Hippocampal formation (tissue), 2 donors: ENCODE data around the gene SORD.
"Not testable (repeated sequence)": the region's sequence is repeated elsewhere in the genome, so short reads cannot be mapped to it uniquely, and the experiment has no call there.

Source experiments
- DNase-seq, 2 donors: peaks; one replicate each; lab custom pipeline; 2025; lab: John Stamatoyannopoulos, UW

The SORD gene

DNA sequence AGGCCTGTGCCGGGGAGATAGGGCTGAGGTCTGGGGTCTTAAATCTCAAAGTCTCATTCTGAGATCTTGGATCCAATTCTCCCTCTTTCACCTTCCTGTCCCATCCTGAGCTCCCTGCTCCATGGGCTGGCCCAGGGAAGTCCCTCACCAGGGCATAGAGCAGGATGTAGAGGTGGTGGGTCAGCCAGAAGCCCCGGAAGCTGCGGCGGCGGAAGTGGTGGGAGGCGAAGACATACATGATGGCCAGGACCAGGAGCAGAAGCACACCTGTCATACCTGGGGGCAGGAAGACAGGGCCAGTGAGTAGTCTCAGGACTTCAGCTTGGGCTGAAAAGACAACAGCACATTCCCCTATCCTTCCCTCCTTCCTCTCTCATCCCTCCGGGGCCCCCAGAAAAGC lies 74.5 kb downstream of the SORD start:
- DNase-seq = no peak

DNA sequence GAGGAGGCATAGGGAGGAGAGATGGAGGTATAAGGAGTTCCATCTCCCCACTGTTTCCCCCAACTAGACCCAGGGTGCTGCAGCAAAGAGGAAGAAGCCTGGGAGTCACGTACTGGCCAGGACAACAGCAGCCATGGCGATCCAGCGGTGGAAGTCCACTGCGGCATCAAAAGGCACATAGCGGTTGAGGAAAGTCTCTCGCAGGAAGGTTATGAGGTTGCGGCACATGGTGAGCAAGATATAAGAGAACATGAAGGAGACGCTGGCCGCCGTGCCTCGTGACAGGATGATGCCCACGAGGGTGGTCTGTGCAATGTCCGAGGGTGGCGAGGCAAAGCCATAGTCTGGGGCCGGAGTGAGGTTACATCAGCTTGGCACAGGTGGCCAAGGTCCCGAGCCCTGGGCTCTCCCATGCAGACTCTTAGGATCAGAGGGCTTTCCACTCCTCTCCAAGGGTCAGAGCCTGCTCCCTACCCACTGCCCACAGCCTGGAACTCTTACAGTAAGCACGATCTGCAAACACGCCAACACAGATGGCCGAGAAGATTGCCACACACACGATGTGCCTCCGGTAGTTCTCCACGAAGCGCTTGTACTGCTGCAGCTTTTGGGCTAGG lies 76.7 kb downstream of the SORD start:
- DNase-seq = no peak

DNA sequence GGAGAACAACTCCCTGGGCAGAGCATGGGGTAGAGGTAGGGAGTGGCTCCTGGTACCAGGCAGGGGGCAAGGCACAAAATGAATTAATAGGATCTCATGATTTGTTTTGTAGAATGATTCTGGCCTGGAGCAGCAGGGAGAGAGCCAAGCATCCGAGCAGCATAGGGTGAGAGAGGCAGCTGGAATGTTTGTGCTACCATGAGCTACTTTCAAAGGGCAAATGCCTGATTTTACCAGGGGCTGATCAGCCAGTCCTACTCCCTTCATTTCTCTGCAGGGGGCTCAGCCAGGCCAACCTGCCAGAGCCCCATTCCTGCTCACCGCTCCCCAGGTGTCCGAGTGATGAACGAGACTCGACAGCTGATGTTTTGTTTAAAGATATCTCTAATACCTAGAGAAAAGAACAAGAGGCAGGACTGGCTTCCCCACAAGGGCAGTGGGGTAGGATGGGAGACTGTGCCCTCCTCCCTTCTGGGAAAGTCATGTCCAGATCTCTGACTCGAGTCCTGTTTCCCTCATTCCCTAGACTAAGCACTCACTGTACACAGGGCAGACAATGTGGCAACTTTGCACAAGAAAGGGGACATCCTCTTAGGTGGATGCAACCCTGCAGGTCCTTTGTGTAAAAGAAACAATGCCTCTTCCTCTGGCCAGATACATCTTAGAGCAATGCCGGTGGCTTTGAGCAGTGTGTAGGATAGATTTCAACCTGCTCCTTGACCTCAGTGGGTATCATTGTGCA lies 78.1 kb downstream of the SORD start:
- DNase-seq = no peak

DNA sequence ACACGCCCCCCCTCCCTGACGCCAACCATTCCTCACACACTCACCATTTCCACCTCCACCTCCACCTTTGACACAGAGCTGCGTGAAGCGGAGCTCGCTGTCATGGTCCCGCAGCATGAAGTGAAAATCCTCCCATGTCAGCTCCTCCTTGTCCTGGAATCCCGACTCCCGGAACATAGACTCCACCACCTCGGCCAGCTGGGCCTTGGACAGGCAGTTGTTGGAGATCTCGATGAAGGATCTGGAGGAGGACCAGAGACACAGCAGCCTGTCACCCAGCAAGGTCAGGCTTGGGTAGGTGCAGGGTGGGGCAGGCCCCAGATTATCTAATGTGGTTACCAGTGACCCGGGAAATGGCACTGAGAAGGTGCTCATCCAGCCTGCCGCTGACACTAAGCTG lies 78.8 kb downstream of the SORD start:
- no peak for DNase-seq

DNA sequence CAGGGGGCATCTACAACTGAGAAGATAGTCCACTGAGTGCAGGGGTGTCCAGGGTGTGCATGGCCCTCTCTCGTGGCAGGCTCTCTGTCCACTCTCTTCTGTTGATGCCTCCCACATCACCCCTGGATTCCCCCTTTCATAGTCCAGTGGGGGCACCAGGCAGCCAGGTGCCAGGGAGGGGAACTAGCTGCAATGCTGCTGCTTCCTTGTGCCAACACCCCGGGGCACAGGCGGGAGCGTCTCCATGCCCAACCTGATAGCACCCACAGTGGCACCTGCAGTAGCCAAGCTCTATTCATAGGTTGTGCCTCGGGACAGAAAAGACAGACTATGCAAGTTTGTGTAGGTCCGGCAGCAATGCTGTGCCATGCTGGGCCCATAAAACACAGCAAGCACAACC lies 79.2 kb downstream of the SORD start:
- DNase-seq = no peak

DNA sequence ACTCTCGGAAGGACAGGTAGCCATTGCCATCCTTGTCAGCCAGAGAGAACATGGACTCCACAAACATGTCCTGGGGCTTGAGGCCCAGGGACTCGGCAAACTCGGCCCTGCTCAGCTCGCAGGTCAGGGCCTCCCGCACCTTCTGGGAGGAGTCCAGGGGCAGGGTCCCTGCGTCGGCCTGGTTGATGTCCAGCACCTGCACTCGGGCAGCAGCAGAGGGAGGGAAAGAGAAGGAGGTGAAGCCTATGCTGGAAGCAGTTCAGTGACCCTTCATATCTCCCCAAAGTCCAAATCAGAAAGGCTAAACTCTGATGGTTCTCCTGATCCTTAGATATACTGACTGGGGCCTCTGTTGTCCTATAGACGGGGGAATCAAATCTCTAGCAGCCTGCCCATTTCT lies 81.2 kb downstream of the SORD start:
- DNase-seq = not testable (repeated sequence)

DNA sequence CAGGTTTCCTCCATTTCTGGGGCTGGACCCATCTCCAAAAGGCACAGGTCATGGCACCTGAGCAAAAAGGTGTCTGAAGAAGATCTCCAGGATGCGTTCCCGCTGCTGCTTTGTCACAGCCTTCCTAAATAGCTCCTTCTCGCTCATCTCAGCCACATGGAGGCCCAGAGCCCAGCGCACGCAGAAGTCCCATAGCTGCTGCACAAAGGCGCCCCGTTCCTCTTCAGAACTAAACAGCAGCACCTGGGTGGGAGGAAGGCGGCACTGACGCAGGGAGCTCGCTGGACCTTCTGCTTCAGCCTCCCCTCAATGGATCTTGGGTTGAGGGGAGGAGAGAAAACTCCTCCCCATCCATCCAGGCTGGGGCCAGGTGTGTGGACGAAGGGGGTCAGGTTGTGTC lies 82.6 kb downstream of the SORD start:
- no peak for DNase-seq

DNA sequence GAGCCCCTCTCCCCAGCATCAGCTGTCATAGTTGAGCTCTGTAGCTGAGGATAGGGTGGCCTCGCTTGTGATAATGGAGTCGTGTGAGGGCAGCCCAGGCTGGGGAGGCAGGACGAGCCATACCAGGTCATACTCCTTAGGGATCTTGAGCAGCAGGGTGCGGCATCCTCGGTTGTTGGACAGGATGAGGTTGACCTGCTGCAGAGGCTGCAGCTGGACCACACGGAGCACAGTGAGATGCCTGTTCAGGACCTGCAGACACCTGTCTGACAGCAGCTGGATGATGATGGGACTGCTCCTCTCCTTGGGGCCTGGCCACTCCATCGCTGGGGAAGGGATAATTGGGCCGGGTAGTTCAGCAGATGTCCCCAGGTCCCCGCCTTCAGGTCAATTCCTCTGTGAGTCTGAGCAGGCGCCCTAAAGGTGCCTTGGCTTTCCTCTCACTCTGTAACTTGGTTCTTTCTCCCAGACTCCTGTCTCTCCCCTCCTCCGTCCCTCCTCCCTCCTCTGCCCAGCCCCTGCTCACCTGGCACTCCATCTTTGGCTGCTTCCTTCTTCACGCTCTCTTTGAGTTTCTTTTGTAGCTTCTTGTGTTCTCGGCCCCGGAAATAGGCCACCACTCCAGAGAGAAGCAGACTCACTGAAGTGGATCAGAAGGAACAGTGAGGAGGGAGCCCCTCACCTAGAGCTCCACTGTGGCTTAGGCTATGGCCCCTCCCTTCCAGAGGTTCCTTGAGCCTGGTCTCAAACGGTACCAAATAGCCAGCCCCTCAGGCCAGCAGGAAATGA lies 83.2 kb downstream of the SORD start:
- no peak for DNase-seq

DNA sequence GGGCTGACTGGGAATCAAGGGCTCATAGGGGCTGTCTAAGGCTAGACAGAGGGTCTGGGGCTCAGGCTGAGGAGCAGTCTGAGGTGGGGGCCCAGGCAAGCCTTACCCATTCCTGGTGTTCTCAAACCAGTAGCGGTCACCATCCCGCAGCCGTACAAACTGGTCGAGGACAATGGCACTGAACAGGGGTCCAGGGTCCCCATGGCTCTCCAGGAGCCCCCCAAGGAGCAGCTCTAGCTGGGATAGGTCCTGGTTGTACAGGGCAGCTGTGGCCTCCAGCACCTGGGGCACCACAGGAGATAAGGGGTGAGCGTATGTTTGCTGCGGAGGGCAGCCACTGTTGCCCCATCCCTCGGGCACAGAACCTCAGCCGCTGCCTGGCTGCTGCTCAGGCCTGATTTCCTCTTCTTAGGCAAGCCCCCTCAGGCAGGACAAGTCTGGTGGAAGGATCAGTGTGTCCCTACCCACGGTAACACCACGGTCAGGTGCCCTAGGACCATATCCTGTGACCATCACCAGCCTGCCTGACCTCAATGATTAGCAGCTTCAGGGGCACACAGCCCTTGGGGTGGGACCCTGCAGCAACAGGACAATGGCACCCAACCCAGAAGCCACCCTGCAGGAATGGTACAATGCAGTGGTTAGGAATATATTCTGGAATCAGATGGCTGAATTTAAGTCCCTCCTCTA lies 85.1 kb downstream of the SORD start:
- DNase-seq = no peak

DNA sequence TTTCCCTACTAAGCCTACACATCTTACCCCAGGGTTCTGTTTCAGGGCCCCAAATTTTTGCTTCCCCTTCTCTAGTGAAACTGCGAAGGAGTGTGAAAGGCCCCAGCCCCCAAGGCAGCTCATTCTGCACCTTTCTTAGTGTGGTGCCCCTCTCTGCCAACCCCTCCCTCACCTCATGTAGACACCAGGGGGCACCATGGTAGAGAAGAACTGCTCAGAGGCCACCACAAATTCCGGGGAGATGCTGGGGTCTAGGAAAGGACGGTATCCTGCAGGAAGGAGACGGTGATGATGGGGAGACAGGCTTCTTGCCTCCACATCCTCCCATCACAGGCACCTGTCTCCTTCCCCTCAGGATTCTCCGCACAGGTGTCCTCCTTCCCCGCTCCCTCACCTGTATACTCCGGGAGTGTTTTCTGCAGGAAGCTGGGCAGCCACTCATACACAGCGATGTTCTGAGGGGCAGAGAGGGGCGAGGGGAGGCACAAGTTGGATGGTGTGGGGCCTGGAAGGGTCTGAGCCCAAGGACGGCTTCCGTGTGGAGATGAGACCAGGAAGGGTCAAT lies 87.3 kb downstream of the SORD start:
- DNase-seq = no peak

DNA sequence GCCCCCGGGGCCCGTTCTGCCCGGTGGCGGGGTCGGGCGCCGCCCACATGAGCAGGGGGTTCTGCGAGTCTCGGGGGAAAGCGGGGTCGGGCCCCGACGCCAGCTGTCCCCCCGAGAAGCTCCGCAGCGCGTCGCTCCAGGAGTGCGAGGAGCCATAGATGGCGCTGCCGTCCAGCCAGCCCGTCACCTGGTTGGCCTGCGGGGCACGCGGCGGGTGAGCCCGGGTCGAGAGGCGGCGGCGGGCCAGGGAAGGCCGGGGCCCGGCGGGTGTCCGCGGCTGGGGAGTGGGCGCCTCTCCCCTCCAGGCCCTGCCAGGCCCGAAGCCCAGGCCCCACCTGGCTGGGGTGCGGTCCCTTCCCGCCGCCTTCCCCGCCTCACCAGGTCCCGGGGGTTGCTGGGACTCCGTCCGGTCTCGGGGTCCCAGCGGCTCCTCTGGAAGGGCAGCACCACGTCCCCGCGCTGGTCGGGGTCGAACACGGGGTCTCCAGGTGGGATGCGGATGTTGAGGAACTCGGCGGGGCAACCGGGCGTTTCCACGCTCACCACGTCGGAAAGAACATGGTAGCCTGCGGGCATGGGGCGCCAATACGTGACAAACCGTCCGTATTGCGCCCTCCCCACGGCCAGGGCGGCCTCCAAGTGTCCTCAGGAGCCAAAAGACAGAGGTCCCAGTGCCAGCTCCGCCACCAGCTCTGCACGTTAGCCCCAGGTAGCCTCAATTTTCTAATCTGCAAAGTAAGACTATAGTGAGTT lies 88.6 kb downstream of the SORD start:
- no peak for DNase-seq

DNA sequence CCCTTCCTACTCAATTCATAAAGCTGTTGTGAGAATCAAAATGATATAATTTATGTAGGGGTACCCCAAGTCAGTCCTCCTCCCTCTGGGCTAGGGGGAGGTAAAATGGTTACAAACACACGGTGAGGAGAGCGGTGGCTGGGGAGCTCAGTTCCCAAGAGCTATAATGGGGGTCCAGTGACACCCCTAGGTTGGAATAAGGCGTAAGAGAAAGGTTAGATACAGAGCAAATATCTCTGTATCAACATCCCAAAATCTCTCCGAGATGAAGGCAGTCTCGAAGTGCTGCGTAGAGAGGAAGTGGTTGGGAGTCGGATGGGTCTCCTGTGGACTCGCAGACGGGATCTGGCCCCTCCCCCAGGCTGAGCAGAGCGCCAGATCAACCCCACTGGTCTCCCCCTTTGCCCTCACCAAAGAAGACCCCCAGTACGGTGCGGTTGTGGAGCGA lies 89.2 kb downstream of the SORD start:
- DNase-seq = no peak

DNA sequence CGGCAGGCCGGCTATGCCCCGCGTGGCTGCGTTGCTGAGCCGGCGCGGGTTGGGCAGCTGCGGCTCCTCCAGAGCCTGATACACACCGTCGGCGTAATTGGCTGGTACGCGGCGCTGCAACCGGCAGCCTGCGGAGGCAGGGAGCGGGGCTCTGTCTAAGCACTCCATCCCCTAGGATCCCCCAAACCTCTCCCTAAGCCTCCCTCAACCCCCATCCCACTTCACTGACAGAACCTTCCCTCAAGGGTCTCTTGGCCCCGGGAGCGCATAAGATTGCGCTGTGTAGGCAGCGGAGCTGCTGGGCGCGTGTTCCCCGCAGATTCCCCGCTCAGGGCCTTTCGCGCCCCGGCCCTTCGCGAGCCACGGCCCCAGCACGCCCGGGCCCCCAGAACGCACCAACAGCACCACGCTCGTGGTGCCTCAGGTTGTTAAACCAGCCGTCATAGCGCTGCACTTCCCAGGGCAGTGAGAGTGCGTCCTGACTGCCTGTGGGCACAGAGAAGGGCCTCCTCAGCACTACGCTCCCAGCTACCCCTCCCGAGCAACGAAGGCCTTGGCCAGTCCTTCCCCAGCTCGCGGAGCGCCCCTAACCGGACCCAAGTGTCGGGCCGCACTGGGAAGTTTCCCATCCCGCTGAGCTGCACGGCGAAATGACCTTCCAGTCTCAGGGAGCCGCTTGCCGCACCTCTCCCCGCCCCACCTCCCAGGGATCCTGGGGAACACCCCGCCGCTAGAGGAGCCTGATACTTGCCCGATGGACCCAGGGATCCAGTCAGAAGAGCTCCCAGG lies 89.8 kb downstream of the SORD start:
- DNase-seq = no peak

DNA sequence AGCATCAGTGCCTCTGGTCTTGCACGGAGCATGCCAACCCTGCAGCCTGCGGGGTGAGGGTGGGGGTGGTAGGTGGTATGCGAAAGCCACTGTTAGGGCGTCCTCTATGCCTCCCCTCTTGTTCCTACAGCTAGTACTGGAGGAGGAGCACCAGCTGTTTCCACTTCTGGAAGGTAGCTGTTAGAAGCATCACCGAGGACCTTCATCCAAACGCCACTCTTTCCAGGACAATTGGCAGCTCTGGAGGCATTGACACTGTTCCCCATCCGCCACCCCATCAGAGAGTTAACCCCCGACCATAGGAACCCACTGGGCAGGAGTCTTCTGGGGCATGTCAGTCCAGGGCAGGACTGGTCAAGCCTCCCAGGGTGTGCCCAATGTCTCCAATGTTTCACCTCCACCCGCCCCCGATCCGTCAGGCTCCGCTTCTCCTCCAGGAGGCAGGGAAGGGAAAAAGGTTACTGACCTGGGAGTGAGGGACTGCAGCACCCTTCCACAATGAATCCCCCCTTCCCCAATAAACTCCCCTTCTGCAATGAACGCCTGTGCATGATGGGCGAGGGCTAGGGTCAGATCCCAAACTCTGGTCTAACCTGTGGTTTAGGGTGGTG lies 90.5 kb downstream of the SORD start:
- no peak for DNase-seq

DNA sequence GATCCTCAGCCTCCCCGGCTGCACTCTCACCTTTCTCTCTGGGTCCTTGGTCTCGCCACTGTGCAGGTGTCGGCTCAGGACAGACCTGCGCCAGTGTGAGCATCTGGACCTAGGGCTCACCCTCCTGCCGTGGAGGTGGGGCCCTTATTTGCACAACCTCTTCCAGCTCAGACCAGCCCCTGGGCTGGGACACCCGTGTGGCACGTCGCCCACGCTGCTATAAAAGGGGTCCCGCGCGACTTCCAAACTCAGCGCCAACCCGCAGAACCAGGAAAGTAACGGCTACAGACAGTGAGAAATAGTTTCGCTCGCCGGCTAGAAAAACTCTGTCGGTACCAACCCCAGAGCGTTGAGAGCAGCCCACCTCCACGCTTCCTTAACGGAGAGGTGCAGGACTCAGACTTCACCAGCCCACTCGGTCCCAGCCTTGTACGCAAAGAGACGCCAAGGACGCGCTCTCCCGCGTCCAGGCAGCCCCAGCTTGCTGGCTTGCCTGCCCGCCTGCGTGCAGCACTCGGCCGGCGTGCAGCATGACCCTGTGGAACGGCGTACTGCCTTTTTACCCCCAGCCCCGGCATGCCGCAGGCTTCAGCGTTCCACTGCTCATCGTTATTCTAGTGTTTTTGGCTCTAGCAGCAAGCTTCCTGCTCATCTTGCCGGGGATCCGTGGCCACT lies 91.2 kb downstream of the SORD start, which contains the start of the genes DUOX2 and DUOXA2:
Gene DUOX2, minus strand, starts transcription at position 97 of the 675 bp plus-strand sequence. CDS start 761 bp downstream, outside the sequence.
Gene DUOXA2, plus strand, starts transcription at position 251 of the 675 bp plus-strand sequence. Its CDS starts 280 bp downstream, at position 531.
- no peak for DNase-seq

DNA sequence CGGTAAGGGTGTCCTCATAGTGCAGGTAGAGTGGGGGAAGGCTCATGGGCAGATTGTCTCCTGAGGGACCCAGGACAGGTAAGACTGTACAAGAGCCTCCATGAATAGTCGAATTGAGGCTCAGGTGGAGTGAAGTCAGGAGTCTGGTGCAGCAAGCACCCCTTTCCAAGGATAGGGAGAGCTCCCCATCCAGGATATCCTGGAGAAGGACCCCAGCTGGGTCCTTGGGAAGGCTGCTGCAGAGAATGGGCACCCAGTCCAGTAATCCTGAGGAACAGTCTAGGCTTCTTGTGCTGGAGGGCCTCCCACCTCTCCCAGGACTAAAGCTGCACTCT lies 91.7 kb downstream of the SORD start:
- DNase-seq = no peak

DNA sequence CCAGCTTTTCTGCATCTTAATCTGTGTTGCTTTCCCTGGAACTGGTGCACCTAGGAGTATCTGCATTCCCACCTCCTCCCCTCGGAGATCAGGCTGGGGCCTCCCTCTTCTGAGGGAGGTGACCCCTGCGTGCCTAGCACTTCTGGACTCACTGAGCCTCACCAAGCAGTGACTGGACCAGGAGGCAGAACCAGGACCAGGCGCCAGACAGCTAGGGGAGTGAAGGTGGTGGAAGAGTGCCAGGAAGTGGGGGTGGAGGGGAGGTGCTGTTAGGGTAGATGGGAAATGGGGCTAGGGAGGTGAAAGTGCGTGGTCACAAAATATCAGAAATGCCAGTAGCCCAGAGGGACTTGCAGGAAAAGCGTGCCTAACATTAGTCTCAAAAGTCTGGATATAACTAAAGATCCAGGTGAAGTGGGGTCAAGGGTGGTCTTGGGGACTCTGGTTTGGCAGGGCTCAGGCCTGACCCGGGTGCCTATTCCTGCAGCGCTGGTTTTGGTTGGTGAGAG lies 92.4 kb downstream of the SORD start:
- no peak for DNase-seq

DNA sequence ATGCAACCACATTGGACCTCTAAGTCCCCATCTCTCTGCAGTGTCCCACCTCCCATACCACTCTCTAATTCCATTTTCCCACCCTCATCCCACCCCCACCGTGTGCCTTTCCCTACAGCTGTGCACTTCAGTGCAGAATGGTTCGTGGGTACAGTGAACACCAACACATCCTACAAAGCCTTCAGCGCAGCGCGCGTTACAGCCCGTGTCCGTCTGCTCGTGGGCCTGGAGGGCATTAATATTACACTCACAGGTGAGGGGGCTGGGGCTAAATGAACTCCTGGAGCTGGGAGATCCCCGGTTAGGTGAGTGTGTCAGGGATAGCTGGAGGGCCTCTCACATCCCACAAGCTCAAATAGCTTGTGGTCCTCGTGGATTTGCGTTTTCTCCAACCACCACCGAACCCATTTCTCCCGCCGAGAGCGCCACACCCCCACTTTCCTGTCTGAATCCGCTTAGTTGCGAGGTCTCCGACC lies 93.0 kb downstream of the SORD start:
- DNase-seq = no peak
